IgD-negative memory B cell (primary cell): ENCODE measurements around the gene IGFBP5. TPM values are rescaled to one million over a fixed set of nuclear protein-coding genes. Genes with fewer than 3 reads are reported as not detected.

Experiments
- H3K27ac Mint-ChIP-seq, 3 donors: one replicate each; pipeline ENCODE4 v1.8.0; 2020 to 2022; ENCODE audit warnings: mild to moderate bottlenecking in 3 of 3, mixed read lengths in 3 of 3, moderate library complexity in 1 of 3
- H3K27me3 Mint-ChIP-seq: one replicate; pipeline ENCODE4 v1.8.0; 2021; ENCODE audit warnings: mixed read lengths
- H3K36me3 Mint-ChIP-seq: one replicate; pipeline ENCODE4 v1.8.0; 2020; ENCODE audit warnings: mild to moderate bottlenecking, mixed read lengths
- H3K4me1 Mint-ChIP-seq, 3 donors: one replicate each; pipeline ENCODE4 v1.8.0; 2020 to 2022; ENCODE audit warnings: mixed read lengths in 3 of 3, mild to moderate bottlenecking in 1 of 3
- H3K4me3 Mint-ChIP-seq, 4 donors: one replicate each; pipeline ENCODE4 v1.8.0; 2020 to 2022; ENCODE audit warnings: mild to moderate bottlenecking in 4 of 4, mixed read lengths in 4 of 4, moderate library complexity in 3 of 4
- H3K9me3 Mint-ChIP-seq, 3 donors: one replicate each; pipeline ENCODE4 v1.8.0; 2020 to 2021; ENCODE audit warnings: mixed read lengths in 3 of 3, mild to moderate bottlenecking in 1 of 3
- polyA plus RNA-seq: library from polyadenylated mRNA; unstranded; fragments of 300-500 nt; fragmentation: Illumina TruSeq; gene quantifications from one replicate; pipeline ENCODE4 v1.2.3, GENCODE V29; 2021

IGFBP5 gene
- polyA plus RNA-seq, 1 donor from 2014 or later = not detected

DNA sequence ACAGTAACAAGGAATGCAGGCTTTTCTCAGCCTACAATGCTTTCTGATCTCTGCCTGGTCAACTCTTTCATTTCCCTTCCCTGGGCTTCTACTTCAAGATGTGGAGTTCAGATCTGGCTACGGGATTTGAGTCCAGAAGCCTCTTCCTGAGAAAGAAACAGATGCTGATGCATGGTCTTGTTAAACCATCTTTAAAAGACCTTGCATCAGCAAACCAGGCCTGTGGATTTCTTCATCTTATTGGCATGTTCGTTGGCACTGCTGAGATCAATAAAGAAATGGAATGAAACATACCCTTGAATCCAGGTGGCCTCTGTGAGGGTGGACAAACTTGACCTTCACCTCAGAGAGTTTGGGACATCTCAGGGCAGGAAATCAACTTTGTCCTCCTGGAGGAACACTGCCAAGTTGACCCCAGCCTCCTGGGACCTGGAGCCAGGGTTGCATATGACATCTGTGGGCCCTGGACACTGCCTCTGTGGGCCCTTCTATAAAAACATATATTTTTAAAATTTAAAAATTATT is 40.8 kb downstream of the IGFBP5 start:
- H3K27ac Mint-ChIP-seq = no peak overlapping the region
- peaks cover 12% of the 10 kb centered on the region for H3K27me3 Mint-ChIP-seq
- peaks cover 0 to 3% (median 0%) of the 10 kb centered on the region in 3 donors for H3K9me3 Mint-ChIP-seq
- H3K36me3 Mint-ChIP-seq = no peaks in the 10 kb centered on the region
- no peaks in the 10 kb centered on the region for H3K4me1 Mint-ChIP-seq
- H3K4me3 Mint-ChIP-seq = no peak overlapping the region

DNA sequence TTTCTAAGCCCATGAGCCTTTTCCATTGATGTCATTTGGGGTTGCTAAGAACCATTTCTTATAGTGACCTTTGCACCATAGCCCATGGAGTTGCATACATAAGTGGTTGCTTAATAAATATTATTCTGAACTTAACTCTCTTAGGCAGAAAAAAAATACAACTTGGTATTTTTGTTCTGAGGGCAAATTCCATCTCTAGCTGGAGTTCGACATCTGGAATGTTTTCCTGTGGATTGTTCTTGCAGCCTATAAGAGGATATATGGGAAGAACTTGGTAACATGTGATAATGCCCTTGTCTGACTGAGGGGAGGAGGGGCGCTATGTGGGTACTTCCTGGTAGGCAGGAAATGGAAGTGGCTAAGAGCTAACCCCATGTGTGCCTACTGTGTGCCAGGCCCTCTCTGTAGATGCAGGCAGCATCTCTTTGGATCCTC is 41.4 kb downstream of the IGFBP5 start:
- H3K9me3 Mint-ChIP-seq = peaks cover 0 to 3% (median 0%) of the 10 kb centered on the region in 3 donors
- H3K4me1 Mint-ChIP-seq = no peaks in the 10 kb centered on the region
- no peaks in the 10 kb centered on the region for H3K36me3 Mint-ChIP-seq
- H3K27ac Mint-ChIP-seq = no peak overlapping the region
- H3K27me3 Mint-ChIP-seq = peaks cover 12% of the 10 kb centered on the region
- no peak overlapping the region for H3K4me3 Mint-ChIP-seq

DNA sequence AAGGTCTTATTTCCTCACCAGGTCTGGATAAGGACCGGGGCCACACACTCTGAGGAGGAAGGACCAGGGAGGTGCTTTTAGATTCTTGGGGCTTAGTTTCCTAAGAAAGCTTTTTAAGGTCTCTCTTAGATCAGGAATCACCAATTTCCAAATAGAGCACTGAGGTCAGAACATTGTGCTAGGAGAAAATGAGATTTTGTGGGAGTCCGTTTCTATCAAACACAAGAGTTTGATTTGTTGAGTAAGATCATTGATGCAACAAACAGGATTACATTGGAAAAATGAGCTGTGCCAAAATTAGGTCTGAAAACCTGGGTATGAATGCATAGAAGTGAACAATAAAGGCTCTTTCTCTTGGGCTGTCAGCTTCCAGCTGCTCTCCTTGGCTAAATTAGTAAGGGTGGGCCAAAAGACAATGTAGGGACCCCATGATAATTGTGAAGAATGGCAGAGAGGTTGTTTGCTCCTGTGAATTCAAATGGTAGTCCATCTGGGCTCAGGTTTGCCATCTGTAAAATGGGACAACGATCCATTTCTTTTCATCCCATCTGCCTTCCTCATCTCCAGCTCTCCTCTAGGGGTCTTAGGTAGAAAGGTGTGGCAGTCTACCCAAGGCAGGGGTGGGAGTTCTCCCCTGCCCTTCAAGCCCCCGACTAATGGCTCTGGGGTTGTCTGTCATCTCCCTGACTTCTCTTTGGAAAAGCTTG is 42.1 kb downstream of the IGFBP5 start:
- Mint-ChIP-seq H3K9me3 (peaks cover 0 to 3% (median 0%) of the 10 kb centered on the region in 3 donors), H3K36me3 (no peaks in the 10 kb centered on the region), H3K27ac (peak overlapping the region in 1 of 3 donors; percentile 19), H3K27me3 (peaks cover 9% of the 10 kb centered on the region), H3K4me3 (no peak overlapping the region), H3K4me1 (no peaks in the 10 kb centered on the region)

DNA sequence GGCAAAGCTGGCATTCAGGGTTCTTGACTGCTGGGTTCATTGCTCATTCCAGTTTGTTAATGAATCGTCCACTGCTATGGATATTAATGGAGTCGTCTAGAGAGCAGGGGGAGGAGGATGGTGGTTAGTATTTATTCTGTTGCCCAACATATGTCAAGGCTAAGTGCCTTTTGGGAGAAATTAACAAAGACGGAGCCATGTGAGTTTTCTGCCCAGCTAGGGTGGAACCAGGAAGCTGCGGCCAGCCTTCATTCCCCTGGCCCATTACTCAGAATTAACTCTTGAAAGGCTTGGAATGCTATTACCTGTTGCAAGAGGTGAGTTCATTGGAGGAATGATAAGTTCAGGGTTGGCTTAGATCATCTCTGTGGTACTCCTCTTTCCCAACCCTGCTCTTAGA is 42.8 kb downstream of the IGFBP5 start:
- Mint-ChIP-seq H3K27ac (peak overlapping the region in 1 of 3 donors; percentile 19), H3K4me3 (no peak overlapping the region), H3K4me1 (no peaks in the 10 kb centered on the region), H3K36me3 (no peaks in the 10 kb centered on the region), H3K27me3 (peaks cover 14% of the 10 kb centered on the region), H3K9me3 (peaks cover 0 to 6% (median 0%) of the 10 kb centered on the region in 3 donors)

GRCh38 chr2:216651351-216651881 is 43.9 kb downstream of the IGFBP5 start:
- Mint-ChIP-seq H3K9me3 (peaks cover 1 to 7% (median 4%) of the 10 kb centered on the region in 3 donors), H3K36me3 (no peaks in the 10 kb centered on the region), H3K27me3 (peaks cover 14% of the 10 kb centered on the region), H3K27ac (no peak overlapping the region), H3K4me1 (no peaks in the 10 kb centered on the region), H3K4me3 (no peak overlapping the region)

DNA sequence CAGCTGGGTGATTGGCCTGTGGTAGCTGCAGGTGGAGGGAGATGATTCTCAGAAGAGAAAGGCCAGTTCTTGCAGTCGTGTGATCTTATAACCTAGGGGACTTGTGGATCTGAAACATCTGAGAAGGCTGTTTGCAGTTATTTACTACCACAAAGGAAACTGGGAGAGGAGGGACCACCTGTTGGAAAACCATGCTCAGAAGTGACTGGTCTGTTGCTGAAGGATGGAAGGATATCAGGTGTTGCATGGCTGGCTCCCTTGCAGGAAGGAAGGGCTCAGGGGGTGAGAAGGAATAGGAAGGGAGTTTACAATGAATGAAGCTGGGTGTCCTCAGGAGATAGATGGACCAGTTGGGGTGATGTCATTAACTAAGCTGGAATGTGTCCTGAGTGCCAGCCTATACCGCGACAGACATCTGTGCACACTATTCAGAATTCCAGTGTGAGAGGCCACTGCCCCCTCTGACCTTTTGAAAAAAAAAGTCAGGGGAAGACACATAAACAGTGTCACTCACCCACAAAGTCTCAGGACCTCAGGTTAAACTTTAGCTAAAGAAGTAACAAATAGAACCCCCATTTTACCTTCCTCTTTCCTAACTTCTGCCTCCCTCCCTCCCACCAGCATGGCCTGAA is 44.6 kb downstream of the IGFBP5 start:
- Mint-ChIP-seq H3K36me3 (no peaks in the 10 kb centered on the region), H3K27me3 (peaks cover 14% of the 10 kb centered on the region), H3K4me3 (no peak overlapping the region), H3K9me3 (peaks cover 2 to 9% (median 6%) of the 10 kb centered on the region in 3 donors), H3K4me1 (no peaks in the 10 kb centered on the region), H3K27ac (no peak overlapping the region)

GRCh38 chr2:216649574-216649973 is 45.8 kb downstream of the IGFBP5 start:
- H3K9me3 Mint-ChIP-seq = peaks cover 2 to 12% (median 6%) of the 10 kb centered on the region in 3 donors
- H3K4me3 Mint-ChIP-seq = no peak overlapping the region
- no peak overlapping the region for H3K27ac Mint-ChIP-seq
- no peaks in the 10 kb centered on the region for H3K36me3 Mint-ChIP-seq
- peaks cover 12% of the 10 kb centered on the region for H3K27me3 Mint-ChIP-seq
- peaks cover 0 to 4% (median 1%) of the 10 kb centered on the region in 3 donors for H3K4me1 Mint-ChIP-seq

DNA sequence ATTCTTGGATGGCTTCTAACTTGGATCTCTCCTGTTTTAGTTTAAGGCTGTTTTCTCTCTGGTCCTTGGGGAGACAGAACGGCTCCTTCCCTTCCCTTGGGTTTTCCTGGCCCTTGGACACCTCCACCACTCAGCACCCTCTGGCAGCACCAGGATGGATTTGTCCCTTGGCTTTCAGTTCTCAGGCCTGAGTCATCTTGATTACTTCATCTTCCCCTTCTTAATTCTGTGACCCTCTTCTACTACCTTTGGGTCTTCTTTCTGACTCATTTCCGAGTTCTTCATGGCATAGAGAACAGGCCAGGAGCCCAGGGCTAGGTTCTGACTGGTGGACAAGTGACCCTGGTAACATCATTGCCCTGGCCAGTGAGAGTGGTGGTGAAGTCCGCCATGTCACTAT is 47.2 kb downstream of the IGFBP5 start:
- H3K9me3 Mint-ChIP-seq = peaks cover 2 to 13% (median 6%) of the 10 kb centered on the region in 3 donors
- H3K27me3 Mint-ChIP-seq = peaks cover 19% of the 10 kb centered on the region
- H3K27ac Mint-ChIP-seq = no peak overlapping the region
- peaks cover 0 to 5% (median 4%) of the 10 kb centered on the region in 3 donors for H3K4me1 Mint-ChIP-seq
- no peaks in the 10 kb centered on the region for H3K36me3 Mint-ChIP-seq
- H3K4me3 Mint-ChIP-seq = no peak overlapping the region

DNA sequence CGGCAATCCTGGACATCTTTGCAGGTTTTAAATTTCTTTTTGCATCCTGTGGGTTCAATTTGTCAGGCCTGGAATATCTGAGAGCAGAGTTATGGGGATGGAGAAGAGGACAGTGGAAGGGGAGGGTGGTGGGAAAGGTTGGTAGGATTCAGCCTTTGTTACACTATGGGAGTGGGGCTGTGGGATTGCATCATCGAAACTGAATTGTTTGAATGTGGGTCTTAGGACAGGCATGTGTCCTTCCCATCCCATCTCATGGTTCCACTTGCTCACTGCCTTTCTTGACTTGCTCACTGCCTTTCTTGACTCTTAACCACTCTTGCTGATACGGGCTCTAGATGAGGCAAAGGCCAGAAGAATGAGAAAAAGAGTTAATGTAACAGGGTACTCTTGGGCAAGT is 49.2 kb downstream of the IGFBP5 start:
- H3K4me3 Mint-ChIP-seq = no peak overlapping the region
- peaks cover 15% of the 10 kb centered on the region for H3K27me3 Mint-ChIP-seq
- H3K9me3 Mint-ChIP-seq = peaks cover 2 to 10% (median 6%) of the 10 kb centered on the region in 3 donors
- no peaks in the 10 kb centered on the region for H3K36me3 Mint-ChIP-seq
- H3K27ac Mint-ChIP-seq = no peak overlapping the region
- H3K4me1 Mint-ChIP-seq = peaks cover 0 to 5% (median 4%) of the 10 kb centered on the region in 3 donors

GRCh38 chr2:216645636-216645950 is 49.8 kb downstream of the IGFBP5 start:
- no peak overlapping the region for H3K27ac Mint-ChIP-seq
- peaks cover 2 to 10% (median 6%) of the 10 kb centered on the region in 3 donors for H3K9me3 Mint-ChIP-seq
- no peaks in the 10 kb centered on the region for H3K36me3 Mint-ChIP-seq
- peaks cover 0 to 5% (median 4%) of the 10 kb centered on the region in 3 donors for H3K4me1 Mint-ChIP-seq
- H3K4me3 Mint-ChIP-seq = no peak overlapping the region
- H3K27me3 Mint-ChIP-seq = peaks cover 15% of the 10 kb centered on the region

DNA sequence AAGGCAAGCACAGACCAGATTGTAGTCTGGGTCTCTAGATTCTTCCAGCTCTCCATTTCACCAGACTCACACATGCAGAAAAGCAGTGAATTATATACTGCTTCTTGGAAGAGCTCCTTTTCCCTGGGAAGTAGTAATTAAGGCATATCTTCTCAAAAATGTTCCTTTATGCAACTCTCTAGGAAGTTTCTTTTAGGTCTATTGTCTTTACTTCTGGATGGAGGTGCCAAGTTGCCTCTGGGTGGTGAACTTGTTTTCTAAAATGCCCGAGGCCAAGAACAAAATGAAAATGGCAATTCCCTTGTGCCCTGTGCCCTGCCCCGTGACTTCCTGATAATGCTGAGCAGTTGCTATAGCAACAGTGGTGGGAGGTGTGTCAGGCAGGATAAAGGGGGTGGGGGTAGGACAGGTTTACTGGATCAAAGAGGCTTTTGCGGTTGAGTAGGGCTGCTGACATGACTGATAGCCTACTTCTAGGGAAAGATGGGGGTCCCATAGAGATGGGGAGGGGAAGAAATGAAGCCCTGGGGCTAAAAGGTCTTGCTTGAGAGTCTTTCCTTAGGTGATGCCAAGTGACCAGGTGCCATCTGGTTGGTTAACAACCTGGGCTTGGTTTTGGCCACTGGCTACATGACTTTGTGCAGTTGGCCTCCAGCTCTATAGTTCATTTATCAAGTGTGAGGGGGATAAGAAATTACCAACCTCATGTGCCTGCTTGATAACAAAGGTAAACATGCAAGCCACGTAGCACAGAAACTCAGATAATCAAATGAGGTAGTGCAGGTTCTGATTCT is 50.3 kb downstream of the IGFBP5 start:
- Mint-ChIP-seq H3K4me1 (peaks cover 0 to 5% (median 5%) of the 10 kb centered on the region in 3 donors), H3K36me3 (no peaks in the 10 kb centered on the region), H3K4me3 (no peak overlapping the region), H3K27ac (peak overlapping the region in 1 of 3 donors; percentile 25), H3K27me3 (peaks cover 12% of the 10 kb centered on the region), H3K9me3 (peaks cover 2 to 10% (median 6%) of the 10 kb centered on the region in 3 donors)

- Mint-ChIP-seq H3K27me3 (peaks cover 12% of the 10 kb centered on the region), H3K9me3 (peaks cover 2 to 12% (median 6%) of the 10 kb centered on the region in 3 donors), H3K36me3 (no peaks in the 10 kb centered on the region), H3K4me1 (peaks cover 2 to 8% (median 5%) of the 10 kb centered on the region in 3 donors), H3K27ac (no peak overlapping the region), H3K4me3 (no peak overlapping the region)
Observed at GRCh38 chr2:216643986-216644659, 51.2 kb downstream of the IGFBP5 start.

DNA sequence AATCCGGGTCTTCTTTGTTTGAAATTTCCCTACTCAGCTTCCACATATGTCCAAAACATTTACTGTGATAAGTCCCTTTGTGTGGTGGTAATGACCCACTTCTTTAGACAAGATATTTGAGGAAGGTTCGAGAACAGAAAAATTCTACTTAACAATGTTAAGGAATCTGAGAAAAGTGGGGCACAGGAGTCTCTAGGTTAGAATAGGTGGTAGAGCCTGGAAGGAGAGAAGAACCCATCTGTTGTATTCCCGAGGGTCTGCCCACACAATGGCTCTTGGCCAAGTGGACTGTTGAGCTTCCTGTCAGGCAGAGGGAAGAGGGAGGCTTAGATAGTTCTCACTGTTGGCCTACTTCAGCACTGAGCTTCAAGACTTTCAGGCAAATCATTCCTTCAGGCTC is 57.9 kb downstream of the IGFBP5 start:
- Mint-ChIP-seq H3K4me3 (no peak overlapping the region), H3K36me3 (no peaks in the 10 kb centered on the region), H3K27me3 (peaks cover 42% of the 10 kb centered on the region), H3K4me1 (peaks cover 5 to 15% (median 13%) of the 10 kb centered on the region in 3 donors), H3K9me3 (peaks cover 0 to 2% (median 0%) of the 10 kb centered on the region in 3 donors), H3K27ac (no peak overlapping the region)
